Measurements from ENCODE around the gene PLXNA4.

PLXNA4 gene

DNA sequence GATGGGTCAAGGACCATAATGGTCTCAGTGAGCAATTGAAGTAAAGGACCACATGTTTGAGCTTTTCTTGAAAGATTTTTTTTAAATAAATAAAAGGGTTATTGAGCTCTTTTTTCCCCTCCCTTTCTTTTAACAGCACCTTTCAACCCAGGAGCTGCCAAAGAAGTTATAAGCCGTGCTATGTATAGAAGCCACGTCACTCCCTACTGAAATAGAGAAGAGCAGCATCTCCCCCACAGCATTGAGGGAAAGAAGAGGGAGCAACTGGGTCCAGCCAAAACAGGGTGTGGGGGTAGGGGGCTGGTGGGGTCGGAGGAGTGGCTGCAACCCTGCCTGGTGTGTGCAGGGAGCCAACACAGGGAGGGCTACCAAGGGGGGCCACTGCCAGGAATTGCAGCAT lies 227.2 kb downstream of the PLXNA4 start:
- no peaks in the 10 kb centered on the region for H3K27me3 ChIP-seq (ENCODE audit: insufficient read depth, poor library complexity, severe bottlenecking)
- no peak for DNase-seq (ENCODE audit: low read depth in 1 of 2, low spot score in 1 of 2)
- TF ChIP-seq, protein P1, sequence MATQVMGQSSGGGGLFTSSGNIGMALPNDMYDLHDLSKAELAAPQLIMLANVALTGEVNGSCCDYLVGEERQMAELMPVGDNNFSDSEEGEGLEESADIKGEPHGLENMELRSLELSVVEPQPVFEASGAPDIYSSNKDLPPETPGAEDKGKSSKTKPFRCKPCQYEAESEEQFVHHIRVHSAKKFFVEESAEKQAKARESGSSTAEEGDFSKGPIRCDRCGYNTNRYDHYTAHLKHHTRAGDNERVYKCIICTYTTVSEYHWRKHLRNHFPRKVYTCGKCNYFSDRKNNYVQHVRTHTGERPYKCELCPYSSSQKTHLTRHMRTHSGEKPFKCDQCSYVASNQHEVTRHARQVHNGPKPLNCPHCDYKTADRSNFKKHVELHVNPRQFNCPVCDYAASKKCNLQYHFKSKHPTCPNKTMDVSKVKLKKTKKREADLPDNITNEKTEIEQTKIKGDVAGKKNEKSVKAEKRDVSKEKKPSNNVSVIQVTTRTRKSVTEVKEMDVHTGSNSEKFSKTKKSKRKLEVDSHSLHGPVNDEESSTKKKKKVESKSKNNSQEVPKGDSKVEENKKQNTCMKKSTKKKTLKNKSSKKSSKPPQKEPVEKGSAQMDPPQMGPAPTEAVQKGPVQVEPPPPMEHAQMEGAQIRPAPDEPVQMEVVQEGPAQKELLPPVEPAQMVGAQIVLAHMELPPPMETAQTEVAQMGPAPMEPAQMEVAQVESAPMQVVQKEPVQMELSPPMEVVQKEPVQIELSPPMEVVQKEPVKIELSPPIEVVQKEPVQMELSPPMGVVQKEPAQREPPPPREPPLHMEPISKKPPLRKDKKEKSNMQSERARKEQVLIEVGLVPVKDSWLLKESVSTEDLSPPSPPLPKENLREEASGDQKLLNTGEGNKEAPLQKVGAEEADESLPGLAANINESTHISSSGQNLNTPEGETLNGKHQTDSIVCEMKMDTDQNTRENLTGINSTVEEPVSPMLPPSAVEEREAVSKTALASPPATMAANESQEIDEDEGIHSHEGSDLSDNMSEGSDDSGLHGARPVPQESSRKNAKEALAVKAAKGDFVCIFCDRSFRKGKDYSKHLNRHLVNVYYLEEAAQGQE (IDR thresholded peaks at IDR 0.05; ENCODE audit: insufficient replicate concordance, low read depth) = no peak
- TF ChIP-seq, protein P2, sequence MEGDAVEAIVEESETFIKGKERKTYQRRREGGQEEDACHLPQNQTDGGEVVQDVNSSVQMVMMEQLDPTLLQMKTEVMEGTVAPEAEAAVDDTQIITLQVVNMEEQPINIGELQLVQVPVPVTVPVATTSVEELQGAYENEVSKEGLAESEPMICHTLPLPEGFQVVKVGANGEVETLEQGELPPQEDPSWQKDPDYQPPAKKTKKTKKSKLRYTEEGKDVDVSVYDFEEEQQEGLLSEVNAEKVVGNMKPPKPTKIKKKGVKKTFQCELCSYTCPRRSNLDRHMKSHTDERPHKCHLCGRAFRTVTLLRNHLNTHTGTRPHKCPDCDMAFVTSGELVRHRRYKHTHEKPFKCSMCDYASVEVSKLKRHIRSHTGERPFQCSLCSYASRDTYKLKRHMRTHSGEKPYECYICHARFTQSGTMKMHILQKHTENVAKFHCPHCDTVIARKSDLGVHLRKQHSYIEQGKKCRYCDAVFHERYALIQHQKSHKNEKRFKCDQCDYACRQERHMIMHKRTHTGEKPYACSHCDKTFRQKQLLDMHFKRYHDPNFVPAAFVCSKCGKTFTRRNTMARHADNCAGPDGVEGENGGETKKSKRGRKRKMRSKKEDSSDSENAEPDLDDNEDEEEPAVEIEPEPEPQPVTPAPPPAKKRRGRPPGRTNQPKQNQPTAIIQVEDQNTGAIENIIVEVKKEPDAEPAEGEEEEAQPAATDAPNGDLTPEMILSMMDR (IDR thresholded peaks at IDR 0.05; ENCODE audit: insufficient read depth, low read length) = no peak
- TF ChIP-seq GABPA (IDR thresholded peaks at IDR 0.05; ENCODE audit: low read depth) = no peak
- no peak for TF ChIP-seq POLR2AphosphoS5 (IDR thresholded peaks at IDR 0.05; ENCODE audit: low read depth)
- no peak for TF ChIP-seq SPI1 (IDR thresholded peaks at IDR 0.05; ENCODE audit: borderline replicate concordance, low read depth)
- no peak overlapping the region for H3K4me3 ChIP-seq (replicated peaks; ENCODE audit: insufficient read depth, low read length)
- no peak overlapping the region for H3K27ac ChIP-seq (replicated peaks)

DNA sequence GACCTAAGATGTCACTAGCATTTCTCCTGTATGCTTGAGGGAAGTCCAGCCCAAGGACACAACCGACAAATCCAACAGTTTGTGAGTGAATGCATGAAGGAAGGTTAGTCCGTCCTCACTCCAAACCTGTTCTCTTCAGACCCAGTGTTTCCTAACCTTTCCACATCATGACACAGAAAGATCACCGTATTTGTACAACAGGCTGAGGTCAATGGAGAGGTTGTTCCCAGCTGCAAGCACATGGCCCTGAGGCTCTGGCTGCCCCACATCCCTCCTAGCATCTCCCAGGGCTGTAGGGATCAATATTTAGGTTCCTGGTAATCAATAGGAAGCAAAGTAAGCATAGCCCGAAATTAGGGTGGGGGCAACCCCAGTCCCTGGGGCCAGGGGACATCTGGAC lies 227.9 kb downstream of the PLXNA4 start:
- H3K27ac ChIP-seq (replicated peaks) = no peak overlapping the region
- H3K4me3 ChIP-seq (replicated peaks; ENCODE audit: insufficient read depth, low read length) = no peak overlapping the region
- no peaks in the 10 kb centered on the region for H3K27me3 ChIP-seq (ENCODE audit: insufficient read depth, poor library complexity, severe bottlenecking)
- DNase-seq (ENCODE audit: low read depth in 1 of 2, low spot score in 1 of 2) = no peak
- no peak for TF ChIP-seq POLR2AphosphoS5 (IDR thresholded peaks at IDR 0.05; ENCODE audit: low read depth)
- no peak for TF ChIP-seq GABPA (IDR thresholded peaks at IDR 0.05; ENCODE audit: low read depth)
- TF ChIP-seq, protein P1 (IDR thresholded peaks at IDR 0.05; ENCODE audit: insufficient replicate concordance, low read depth) = no peak
- no peak for TF ChIP-seq SPI1 (IDR thresholded peaks at IDR 0.05; ENCODE audit: borderline replicate concordance, low read depth)
- TF ChIP-seq, protein P2 (IDR thresholded peaks at IDR 0.05; ENCODE audit: insufficient read depth, low read length) = no peak

DNA sequence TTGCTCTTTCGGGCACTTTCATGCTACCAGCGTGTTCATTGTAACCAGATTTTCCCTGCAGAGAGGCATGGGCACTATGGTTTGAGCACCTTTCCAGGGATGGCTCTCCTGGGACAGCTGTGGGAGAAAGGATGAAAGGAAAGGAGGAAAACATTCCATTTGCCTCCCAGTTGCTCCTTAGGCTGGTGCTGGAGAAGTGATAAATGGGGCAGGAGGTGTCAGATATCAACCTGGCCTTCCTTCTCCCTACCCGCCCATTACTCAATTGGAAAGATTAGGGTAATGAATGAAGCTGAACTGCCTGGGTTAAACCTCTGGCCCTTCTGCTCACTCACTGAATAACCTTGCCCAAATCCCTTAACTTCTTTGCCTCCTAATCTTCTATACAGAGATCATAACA lies 228.4 kb downstream of the PLXNA4 start:
- no peak overlapping the region for H3K4me3 ChIP-seq (replicated peaks; ENCODE audit: insufficient read depth, low read length)

More for the DNA sequence above, 228.4 kb downstream of the PLXNA4 start:
- DNase-seq (ENCODE audit: low read depth in 1 of 2, low spot score in 1 of 2) = no peak
- H3K27ac ChIP-seq (replicated peaks) = no peak overlapping the region
- no peaks in the 10 kb centered on the region for H3K27me3 ChIP-seq (ENCODE audit: insufficient read depth, poor library complexity, severe bottlenecking)
- TF ChIP-seq, protein P1 (IDR thresholded peaks at IDR 0.05; ENCODE audit: insufficient replicate concordance, low read depth) = no peak
- TF ChIP-seq, protein P2 (IDR thresholded peaks at IDR 0.05; ENCODE audit: insufficient read depth, low read length) = no peak
- TF ChIP-seq SPI1 (IDR thresholded peaks at IDR 0.05; ENCODE audit: borderline replicate concordance, low read depth) = no peak
- TF ChIP-seq POLR2AphosphoS5 (IDR thresholded peaks at IDR 0.05; ENCODE audit: low read depth) = no peak
- no peak for TF ChIP-seq GABPA (IDR thresholded peaks at IDR 0.05; ENCODE audit: low read depth)
